HG03575 (cell line): Measurements from ENCODE around the gene TRIO.
A peak's percentile ranks its signal among the peaks of the same experiment; 100 is the strongest.

Experiments used
- ATAC-seq: cut with Tn5 transposase; IDR thresholded peaks from one replicate; pipeline ENCODE4 v1.9.1; 2021; ENCODE audit not compliant: unreplicated experiment, insufficient number of reproducible peaks, low FRiP score; ENCODE audit errors: extremely low read depth

The TRIO gene

DNA sequence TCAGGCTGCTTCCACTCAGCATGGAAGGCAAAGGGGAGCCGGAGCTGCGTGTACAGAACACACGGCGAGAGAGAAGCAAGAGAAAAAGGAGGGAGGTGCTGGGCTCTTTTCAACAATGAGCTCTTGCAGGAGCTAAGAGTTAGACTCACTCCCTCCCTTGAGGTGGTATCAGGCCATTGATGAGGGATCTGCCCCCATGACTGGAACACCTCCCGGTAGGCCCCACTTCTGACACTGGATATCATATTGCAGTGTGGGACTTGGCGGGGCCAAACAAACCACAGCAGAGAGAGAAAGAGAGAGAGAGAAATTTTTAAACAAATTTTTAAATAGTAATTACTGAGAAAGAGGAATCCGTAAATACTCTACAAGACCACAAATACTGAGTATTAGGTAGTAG is 182.2 kb downstream of the TRIO start:
- no peak for ATAC-seq

DNA sequence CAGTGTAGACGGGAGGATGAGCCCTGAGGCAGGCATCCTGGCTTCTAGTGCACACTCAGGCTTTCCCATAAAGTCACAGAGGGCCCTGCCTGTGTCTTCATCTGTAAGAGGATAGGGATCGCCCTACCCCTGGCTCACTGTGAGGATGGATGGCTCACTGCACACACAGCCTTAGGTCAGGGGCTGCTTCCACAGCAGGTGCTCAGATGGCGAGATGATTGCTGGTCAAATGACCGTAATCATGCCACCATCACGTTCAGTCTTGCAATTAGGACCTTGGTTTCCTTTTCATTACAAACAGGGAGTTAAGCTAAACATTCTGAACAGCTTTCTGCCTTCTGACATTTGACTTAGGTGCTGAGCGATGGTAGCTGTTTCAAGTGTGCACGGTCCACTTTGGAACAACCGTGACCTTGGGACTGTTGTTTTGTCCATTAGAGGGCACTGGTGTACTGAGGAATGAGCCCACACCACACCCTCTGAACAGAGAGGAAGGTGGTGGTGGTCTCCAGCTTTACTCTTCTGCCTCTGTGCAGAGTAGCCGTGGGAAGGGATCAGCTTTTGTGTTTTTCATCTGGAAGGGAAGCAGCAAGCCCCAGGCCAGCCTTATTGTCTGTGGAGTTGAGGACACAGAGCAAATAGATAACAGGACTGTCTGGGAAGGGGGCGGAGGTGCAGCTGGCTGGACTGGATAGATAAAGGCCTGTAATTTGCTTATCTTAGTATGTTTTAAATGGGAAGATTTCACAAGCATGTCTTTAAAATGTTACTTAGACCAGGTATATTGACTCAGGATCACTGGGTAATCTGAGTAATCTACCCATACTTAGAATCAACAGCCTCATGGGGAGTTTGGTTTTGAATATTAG is 183.1 kb downstream of the TRIO start:
- ATAC-seq: no peak

DNA sequence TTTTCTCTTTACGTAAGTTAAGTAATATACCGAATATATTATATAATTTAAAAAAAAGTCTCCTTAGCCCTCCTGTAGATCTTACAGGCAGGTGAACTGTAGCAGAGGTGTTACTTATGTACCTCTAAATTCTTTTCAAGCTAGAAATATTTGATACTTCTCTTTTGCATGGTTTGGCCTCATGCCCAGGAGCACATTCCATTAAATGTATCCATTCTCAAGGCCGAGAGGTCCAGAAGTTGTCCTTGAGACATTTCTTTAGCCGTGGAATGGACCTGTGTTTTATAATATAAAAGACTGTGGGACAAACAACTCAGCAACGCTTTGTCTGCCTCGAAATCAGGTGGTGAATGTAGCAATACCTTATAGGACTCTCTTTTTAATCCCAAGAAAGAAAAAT is 184.5 kb downstream of the TRIO start:
- ATAC-seq: no peak

DNA sequence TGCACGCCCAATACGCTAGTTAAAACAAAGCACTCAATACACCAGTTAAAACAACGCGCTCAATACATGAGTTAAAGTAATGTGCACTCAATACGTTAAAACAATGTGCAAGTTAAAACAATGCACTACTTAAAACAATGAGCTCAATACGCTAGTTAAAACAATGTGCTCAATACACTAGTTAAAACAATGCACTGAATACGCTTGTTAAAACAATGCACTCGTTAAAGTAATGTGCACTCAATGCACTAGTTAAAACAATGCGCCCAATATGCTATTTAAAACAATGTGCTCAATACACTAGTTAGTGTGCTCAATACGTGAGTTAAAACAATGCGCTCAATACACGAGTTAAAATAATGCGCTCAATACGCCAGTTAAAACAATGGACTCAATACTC is 185.0 kb downstream of the TRIO start:
- ATAC-seq: no peak

DNA sequence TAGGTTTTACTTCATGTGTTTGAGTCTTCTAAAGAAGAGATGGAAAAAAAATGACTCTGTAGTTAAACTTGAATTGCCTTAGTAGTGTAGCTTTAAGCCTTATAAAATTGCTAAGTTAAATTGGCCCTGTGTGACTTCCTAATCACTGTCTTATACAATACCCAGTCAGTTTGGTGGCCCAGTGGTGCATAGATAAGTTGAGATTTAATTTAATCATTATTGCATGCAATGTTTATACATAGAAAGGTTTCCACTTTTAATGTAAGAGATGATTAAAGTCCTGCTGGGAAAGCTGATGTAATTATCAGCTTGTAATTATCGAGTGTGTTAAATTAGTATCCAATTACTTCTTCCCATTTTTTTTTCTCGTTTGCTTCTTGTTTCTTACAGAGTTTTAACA is 187.1 kb downstream of the TRIO start:
- ATAC-seq: no peak

DNA sequence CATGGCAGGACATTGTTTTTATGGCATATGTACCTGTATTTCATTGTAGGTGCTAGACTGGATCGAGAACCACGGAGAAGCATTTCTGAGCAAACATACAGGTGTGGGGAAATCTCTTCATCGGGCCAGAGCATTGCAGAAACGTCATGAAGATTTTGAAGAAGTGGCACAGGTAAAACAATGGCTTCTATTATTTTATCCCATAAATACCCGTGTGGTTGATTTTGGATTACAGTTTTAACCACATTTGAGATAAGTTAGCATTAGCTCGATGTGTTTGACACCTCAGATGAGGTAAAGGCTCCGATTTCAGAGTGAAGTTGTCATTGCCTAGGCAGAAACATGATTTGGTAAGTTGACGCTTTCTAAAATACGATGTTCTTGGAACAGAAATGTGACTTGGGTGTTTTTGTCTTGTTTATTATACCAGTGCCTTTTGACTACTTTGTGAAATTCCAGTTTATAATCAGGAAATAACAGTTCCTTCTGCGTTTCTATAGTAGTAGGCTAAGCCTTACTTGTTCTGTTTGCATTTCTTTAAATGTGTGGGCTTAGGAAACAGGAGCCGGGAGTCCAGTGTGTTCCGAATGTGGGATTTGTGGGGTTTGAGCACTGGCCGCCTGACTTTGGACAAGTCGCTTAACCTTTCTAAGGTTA is 187.7 kb downstream of the TRIO start:
- ATAC-seq: no peak

DNA sequence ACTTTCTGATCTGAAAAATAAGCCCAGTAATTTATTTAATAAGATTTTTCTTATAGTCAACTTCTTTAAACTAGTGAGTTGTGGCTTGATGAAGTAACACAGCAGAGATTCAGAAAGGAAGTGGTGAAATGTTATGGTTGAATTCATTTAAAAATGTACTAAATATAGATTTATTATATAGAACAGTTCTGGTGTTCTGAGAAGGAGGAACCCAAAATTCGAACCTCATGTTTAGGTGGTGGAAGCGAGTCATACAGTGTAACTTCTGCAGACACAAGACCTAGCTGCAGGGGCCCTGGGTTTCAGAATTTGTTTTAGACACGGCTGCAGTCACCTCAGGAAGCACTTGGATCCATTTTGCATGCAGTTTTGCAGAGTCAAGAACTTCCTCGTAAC is 188.2 kb downstream of the TRIO start:
- peak; percentile 42 for ATAC-seq

DNA sequence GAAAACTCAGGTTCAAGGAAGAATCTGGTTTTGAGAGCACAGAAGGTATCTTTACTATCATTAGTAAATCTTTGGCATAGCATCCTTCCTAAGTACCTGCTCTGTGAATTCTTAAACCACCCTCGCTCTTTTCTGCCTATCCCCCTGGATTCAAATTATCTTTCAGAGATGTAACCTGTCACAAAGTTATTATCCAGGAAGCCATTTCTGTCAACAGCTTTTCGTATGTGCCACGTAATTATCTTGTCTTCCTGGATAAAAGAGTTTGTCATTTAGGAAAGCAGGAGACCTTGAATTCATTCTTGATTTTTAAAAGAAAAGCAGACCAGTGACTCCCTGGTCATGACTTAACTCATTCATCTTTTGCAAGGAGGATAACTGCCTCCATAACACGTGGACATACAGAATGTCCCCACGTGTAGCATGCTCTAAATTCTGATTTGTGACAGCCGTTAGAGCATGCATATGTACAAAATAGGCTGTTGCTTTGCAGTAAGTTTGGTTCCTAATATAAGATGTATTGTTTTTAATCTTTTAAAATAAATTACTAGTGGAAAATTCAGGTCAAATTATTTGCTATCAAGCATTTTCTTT is 189.0 kb downstream of the TRIO start:
- ATAC-seq: no peak

DNA sequence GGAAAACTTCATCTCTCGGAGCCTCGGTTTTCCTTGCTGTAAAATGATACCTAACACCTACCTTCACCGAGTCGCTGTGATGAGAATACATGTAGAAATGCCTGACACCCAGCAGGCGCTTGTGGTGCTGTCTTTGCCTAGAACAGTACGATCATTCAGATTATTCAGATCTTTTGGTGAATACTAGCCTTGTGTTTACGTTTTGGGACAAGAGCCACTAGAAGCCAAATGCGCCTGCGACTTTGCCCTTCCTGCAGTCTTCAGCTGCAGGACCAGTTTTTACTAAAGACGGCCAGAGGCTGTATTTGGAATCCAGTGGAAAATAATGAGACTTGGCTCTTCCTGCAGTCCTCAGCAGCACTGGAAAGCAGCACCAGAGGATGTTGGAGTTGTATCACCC is 189.6 kb downstream of the TRIO start:
- ATAC-seq: no peak

DNA sequence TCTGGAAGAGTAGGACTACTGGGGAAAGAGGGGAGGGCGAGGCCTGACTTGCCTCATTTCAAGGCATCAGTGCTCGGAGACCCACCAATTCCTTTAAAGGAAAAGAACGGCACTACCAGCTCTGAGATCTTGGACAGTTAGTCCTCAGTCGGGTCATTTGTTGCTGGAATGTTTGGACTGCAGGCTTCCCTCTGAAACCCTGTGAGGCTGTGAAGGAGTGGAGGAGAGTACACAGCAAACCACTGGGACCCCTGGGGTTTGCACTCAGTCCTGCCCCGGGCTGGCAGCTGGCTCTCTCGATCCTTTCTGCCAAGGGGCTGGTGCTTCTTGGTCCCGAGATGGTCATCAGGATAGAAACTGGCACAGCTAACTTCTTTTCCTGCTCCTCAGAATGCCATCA is 194.5 kb downstream of the TRIO start:
- ATAC-seq: no peak

DNA sequence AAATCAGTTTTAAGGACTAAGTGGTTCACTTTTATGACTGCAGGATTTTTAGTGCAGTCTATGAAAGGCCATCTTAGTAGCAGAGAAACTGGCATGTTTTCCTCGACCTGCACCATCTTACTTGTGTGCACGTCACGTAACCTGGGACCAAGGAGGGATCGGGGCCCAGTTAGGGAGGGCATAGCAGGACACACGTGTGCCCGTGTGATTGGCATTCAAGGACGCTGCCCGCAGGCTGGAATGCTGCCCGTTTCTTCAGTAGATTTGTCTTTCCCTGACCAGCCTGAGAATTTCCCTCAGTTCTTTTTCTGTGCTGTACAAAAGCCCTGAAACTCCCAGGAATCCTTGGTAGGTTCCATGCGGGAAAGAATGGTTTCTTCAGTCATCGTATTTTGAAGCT is 196.3 kb downstream of the TRIO start:
- no peak for ATAC-seq

DNA sequence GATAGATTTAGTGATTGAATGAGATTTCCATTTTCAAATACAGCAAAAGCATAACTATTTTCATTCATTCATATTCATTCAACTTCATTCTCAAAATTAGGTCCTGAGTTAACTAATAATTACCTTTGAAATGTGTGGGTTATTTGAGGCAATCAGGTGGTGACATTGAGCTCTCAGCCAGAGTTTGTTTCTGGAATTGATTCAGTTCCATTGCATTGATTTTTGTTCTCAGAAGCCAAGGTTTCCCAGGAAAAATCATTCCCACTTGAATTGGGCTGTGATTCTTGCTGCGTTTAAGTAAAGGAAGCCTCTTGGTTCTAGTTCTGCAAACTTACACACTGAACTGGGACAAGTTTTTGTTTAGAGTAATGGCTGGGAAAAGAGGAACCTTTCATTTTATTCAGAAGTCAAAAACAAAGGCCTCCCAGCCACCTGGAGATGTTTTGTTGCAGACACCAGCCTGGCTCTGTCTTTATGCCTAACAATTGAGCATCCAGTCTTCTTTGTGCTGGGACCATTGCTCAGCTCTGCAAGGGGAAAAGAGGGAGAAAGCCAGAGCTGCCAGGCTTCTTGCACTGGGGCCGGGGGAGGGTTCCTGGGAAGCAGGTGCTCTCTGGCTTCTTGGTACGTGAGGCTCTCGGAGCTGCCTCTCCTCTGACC is 198.6 kb downstream of the TRIO start:
- ATAC-seq: no peak

DNA sequence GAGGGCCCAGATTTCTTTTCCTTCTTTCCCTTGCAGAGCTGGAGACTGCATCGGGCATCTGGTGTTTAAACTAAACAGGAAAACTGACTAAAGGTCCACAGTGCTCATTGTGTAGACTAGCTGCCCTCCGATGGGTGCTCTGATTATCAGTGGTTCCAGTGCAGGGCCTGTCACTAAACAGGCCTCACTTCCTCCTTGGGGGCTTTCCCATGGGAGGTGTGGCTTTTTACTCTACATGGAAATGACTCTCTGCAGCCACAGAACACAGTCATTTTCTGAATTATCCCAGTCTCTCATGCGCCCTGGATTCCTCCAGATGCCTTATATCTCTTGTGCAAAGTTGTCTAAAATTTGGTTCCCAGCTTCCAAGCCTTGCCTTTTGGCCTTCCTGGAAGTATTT is 199.2 kb downstream of the TRIO start:
- ATAC-seq: peak; percentile 87

DNA sequence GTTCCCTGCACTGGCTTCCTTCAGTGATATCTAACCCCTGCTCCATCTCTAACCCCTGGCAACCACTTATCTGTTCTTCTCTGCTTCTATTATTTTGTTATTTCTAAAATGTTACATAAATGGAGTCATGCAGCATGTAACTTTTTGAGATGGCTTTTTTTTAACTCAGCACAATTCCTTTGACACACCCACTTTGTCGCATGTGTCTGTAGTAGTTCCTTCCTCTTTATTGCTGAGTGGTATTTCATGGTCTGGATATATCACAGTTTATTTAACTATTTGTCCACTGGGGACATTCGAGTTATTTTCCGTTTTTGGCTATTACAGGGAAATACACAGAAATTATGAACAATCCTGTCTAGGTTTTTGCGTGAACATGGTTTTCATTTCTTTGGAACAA is 200.2 kb downstream of the TRIO start:
- ATAC-seq: no peak

DNA sequence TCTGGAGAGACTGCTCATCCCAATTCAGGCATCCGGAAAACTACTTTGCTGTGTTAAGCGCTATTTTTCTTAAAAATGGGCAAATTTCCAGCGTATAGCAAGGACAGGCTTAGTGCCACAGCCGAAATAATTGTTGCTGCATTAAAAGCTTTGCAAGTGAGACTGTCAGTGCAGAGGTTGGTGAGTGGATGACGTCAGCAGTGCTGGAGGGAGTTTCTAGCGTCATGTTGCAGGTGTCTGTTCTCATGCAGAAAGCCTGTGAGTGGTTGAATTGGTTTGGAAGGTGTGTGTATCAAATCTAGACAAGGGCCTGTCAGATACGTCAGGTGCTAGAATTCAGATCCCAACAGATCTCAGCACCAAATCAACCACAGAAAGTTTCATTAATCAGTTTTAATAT is 204.4 kb downstream of the TRIO start:
- ATAC-seq: no peak

DNA sequence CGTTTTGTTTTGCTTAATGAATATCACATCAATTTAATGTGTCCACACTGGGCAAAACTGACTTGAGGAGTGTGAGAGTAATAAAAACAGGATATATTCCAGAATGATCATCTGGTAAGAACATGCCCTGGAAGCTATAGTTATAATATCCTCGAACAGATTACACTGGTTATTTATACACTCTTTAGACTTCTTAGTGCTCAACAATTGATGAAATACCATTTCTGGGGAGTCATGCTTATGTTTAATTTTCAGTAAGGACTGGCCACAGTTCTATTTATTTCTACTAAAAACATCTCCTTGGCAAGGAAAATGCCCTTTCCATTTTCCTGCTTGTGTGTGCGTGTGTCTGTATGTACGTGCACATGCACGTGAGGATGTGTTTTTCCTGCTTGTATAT is 205.0 kb downstream of the TRIO start:
- no peak for ATAC-seq

DNA sequence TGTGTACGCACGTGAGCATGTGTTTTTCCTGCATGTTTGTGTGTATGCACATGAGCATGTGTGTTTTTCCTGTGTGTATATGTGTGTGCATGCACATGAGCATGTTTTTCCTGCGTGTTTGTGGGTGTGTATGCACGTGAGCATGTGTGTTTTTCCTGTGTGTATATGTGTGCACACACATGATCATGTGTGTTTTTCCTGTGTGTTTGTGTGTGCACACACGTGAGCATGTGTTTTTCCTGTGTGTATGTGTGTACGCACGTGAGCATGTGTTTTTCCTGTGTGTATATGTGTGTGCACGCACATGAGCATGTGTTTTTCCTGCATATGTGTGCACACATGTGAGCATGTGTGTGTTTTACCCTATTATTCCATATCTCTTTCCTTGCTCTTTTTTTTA is 205.9 kb downstream of the TRIO start:
- no peak for ATAC-seq

DNA sequence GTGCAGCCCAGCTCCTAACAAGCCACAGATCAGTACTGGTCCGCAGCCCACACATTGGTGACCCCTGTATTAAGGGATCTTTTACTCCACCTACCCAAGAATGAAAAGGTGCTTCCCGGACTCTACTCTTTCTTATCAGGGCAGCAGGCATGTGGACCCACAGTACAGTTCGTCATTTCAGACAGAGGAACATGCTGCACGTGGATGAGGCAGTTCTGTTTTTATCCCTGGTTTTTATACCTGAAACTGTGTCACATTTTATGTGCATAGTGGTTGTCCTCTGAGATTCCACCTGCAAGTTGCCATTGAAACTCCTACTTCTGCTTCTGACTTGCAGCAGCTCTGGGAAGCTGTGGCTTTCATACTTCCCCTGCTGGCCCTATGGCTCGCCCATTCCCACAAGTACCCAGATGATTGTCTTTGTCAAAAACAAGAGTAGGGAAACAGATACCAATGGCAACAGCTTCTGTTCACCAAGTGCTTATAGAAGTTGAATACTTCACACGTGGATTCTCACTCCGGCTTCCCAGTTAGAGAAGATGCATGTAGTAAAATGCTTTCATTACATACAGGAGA is 208.0 kb downstream of the TRIO start:
- no peak for ATAC-seq

DNA sequence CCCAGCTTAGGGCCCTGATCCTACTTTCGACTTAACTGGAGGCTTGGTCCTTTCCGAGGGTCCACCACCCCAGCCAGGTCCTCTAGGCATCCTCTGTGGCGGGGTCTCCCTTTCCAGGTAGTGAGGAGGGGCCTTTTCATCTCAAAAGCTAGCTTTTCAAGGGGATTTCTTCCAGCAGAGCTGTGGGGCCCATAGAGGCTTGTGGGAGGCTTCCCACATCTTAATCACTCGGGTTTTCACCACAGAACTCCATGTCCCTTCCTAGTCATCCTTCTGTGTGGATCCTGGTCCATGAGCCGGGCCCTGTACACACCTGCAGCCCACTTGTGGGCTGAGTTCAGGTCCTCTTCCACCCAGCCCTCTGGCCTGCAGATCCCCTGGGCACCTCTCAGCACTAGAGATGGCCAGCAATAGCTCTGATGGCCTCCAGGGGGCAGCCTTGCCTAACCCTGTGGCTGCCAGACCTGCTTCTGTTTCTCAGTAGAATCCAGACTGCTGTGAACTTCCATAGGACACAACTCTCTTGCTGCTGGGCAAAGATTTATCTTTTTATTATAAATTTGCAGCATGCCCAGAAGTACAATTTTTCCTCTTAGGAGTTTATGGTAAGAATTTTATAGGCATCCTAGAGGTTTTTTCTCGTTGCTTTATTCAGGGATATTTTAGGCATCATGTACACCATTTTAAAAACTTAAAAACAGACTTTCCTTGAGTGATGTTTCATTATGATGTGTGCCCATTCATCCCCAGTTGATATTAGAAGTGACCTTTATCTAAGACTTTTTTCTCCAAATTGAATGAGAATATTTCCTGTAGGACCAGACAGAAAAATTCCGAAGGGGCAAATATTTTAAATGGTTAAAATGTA is 208.9 kb downstream of the TRIO start:
- ATAC-seq: peak; percentile 90
